HepG2 (cell line): ENCODE data around the gene ABHD18. TPM values are rescaled to one million over a fixed set of nuclear protein-coding genes. Genes with fewer than 3 reads are reported as not detected.

Source experiments
- CBX2 ChIP-seq, 2 experiments: fragments of 200-600 bp in 1 of 2; sonication (generic); formaldehyde crosslinking in 1 of 2; IDR thresholded peaks; 2 replicates each; pipeline versions ENCODE4 v1.7.0 to v1.8.1; 2018 to 2022; ENCODE audit warnings: low read depth in 2 of 2, low read length in 1 of 2, mild to moderate bottlenecking in 1 of 2, missing genetic modification reagents in 1 of 2
- DPF2 ChIP-seq: sonication (generic); formaldehyde crosslinking; IDR thresholded peaks from 2 replicates; pipeline ENCODE4 v1.4.0; 2020; ENCODE audit warnings: mild to moderate bottlenecking, low read depth, missing genetic modification reagents, borderline replicate concordance
- GFI1 ChIP-seq: sonication (generic); formaldehyde crosslinking; IDR thresholded peaks from 2 replicates; pipeline ENCODE4 v1.5.0; 2020; ENCODE audit warnings: missing genetic modification reagents, mild to moderate bottlenecking, borderline replicate concordance
- HIVEP1 ChIP-seq: sonication (generic); formaldehyde crosslinking; IDR thresholded peaks from 2 replicates; pipeline ENCODE4 v1.4.0; 2020; ENCODE audit warnings: mild to moderate bottlenecking, missing genetic modification reagents
- HNRNPUL1 ChIP-seq: fragments of 200-400 bp; formaldehyde crosslinking; IDR thresholded peaks from 2 replicates; pipeline ENCODE4 v1.6.1; 2017; ENCODE audit warnings: low read depth, mild to moderate bottlenecking, low read length, moderate library complexity
- ISX ChIP-seq: sonication (generic); formaldehyde crosslinking; conservative IDR thresholded peaks from 2 replicates; pipeline ENCODE4 v1.5.0; 2020; ENCODE audit warnings: missing genetic modification reagents
- KLF9 ChIP-seq: IDR thresholded peaks from 2 replicates; pipeline ENCODE4 v1.6.1; 2016; ENCODE audit warnings: low read depth
- MIXL1 ChIP-seq: IDR thresholded peaks from 2 replicates; pipeline ENCODE4 v1.6.1; 2016
- POLR2A ChIP-seq, 2 experiments: IDR thresholded peaks; 2 replicates each; pipeline ENCODE4 v1.6.1; 2011; ENCODE audit warnings: low read depth in 2 of 2, low read length in 2 of 2, mild to moderate bottlenecking in 1 of 2, moderate library complexity in 1 of 2; ENCODE audit not compliant: insufficient read depth in 1 of 2
- SIN3A ChIP-seq: IDR thresholded peaks from 2 replicates; pipeline ENCODE4 v1.6.1; 2011; ENCODE audit warnings: low read depth, mild to moderate bottlenecking, control low read depth, low read length, borderline replicate concordance
- SNAPC2 ChIP-seq: sonication (generic); formaldehyde crosslinking; IDR thresholded peaks from 2 replicates; pipeline ENCODE4 v1.8.1; 2022; ENCODE audit warnings: mild to moderate bottlenecking, missing genetic modification reagents
- YEATS4 ChIP-seq: sonication (generic); formaldehyde crosslinking; IDR thresholded peaks from 2 replicates; pipeline ENCODE4 v1.4.0; 2020; ENCODE audit warnings: missing genetic modification reagents, borderline replicate concordance
- ZNF101 ChIP-seq: sonication (generic); formaldehyde crosslinking; IDR thresholded peaks from 2 replicates; pipeline ENCODE4 v1.4.0; 2020; ENCODE audit warnings: mild to moderate bottlenecking, low read depth, missing genetic modification reagents, borderline replicate concordance
- ZNF550 ChIP-seq: sonication (generic); formaldehyde crosslinking; IDR thresholded peaks from 2 replicates; pipeline ENCODE4 v1.4.0; 2020; ENCODE audit warnings: mild to moderate bottlenecking, missing genetic modification reagents, borderline replicate concordance
- ZNF562 ChIP-seq: sonication (generic); formaldehyde crosslinking; IDR thresholded peaks from 2 replicates; pipeline ENCODE4 v1.8.0; 2022; ENCODE audit warnings: missing genetic modification reagents, borderline replicate concordance
- ZNF749 ChIP-seq: sonication (generic); formaldehyde crosslinking; IDR thresholded peaks from 2 replicates; pipeline ENCODE4 v1.8.0; 2022; ENCODE audit warnings: mild to moderate bottlenecking, missing genetic modification reagents, moderate library complexity, borderline replicate concordance
- ZSCAN12 ChIP-seq: sonication (generic); formaldehyde crosslinking; IDR thresholded peaks from 2 replicates; pipeline ENCODE4 v1.9.0; 2021; ENCODE audit warnings: mild to moderate bottlenecking, missing genetic modification reagents
- ZSCAN29 ChIP-seq: sonication (generic); formaldehyde crosslinking; conservative IDR thresholded peaks from 2 replicates; pipeline ENCODE4 v1.4.0; 2020; ENCODE audit warnings: mild to moderate bottlenecking, missing genetic modification reagents
- polyA plus RNA-seq, 8 experiments: library from polyadenylated mRNA; depleted of rRNA in 3 of 8; stranded (reverse) in 7 of 8; unstranded in 1 of 8; fragments of >200 nt; fragmentation: Illumina TruSeq in 4 of 8; extraction: Trizol in 4 of 8; gene quantifications; 2 replicates each; pipeline versions ENCODE4 v1.2.1 to v1.2.3, GENCODE V29; 2011 to 2016; ENCODE audit warnings: low read depth in 4 of 8, missing spikeins in 1 of 8, mixed read lengths in 1 of 8; ENCODE audit not compliant: insufficient read depth in 1 of 8
- total RNA-seq, 5 experiments: library from RNA; depleted of rRNA; stranded (reverse); fragments of >200 nt; fragmentation: Illumina TruSeq; extraction: Trizol; gene quantifications; 2 replicates each; pipeline ENCODE4 v1.2.3, GENCODE V29; 2016; ENCODE audit warnings: low read depth in 1 of 5
- TF ChIP-seq, protein P1 (sequence below): sonication (generic); formaldehyde crosslinking; IDR thresholded peaks from 2 replicates; pipeline ENCODE4 v1.5.1; 2020; ENCODE audit warnings: mild to moderate bottlenecking, missing genetic modification reagents, borderline replicate concordance
- TF ChIP-seq, protein P2 (sequence below): sonication (generic); formaldehyde crosslinking; conservative IDR thresholded peaks from 2 replicates; pipeline ENCODE4 v1.8.0; 2022; ENCODE audit warnings: low read depth, missing genetic modification reagents
- TF ChIP-seq, protein P3 (sequence below): IDR thresholded peaks from 2 replicates; pipeline ENCODE4 v1.6.1; 2016; ENCODE audit warnings: mild to moderate bottlenecking, missing biosample characterization, missing genetic modification reagents
- TF ChIP-seq, protein P4 (sequence below): sonication (generic); formaldehyde crosslinking; IDR thresholded peaks from 2 replicates; pipeline ENCODE4 v1.4.0; 2020; ENCODE audit warnings: mild to moderate bottlenecking, missing genetic modification reagents

The ABHD18 gene
- total and polyA plus RNA-seq, 2 of the 13 experiments (the other 11 are each of a cell fraction or from before 2014, with no cell fraction given): 5.5 to 16.3 TPM

DNA sequence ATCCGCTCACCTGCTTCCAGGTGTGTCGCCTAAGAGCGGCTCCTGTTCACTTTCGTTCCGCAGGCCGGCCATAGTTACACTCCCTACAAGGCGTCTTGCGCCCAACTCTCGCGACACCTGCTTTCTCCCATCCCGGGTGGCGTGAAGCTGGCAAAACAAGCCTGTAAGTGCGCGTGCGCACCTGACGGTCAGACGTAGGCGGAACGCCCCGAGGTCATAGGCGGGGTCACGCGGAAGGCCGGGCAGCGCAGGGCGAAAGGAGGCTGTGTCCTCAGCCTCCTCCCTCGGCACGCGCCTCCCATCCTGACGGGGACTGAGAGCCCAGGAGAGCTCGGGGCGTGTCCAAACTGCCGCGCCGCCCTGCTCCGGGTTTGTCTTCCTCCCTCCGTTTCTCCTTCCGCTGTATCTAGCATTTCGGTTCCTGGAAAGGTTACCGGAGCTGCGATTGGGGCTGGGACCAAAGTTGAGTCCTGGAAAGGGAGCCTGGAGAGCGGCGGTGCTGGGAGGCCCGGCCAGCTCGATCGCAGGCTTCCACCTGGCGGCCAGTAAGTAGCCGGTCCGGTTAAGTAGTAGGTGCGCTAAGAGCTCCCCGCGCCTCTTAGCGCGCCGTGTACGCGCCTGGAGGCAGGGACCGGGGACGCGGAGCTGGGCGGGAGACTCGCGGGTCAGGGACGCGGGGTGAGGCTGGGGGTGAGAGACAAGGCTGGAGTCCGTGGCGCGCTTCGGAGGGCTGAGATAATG lies at the start of gene ABHD18, which contains the start of gene MFSD8 (continued):
- TF ChIP-seq, protein P1, sequence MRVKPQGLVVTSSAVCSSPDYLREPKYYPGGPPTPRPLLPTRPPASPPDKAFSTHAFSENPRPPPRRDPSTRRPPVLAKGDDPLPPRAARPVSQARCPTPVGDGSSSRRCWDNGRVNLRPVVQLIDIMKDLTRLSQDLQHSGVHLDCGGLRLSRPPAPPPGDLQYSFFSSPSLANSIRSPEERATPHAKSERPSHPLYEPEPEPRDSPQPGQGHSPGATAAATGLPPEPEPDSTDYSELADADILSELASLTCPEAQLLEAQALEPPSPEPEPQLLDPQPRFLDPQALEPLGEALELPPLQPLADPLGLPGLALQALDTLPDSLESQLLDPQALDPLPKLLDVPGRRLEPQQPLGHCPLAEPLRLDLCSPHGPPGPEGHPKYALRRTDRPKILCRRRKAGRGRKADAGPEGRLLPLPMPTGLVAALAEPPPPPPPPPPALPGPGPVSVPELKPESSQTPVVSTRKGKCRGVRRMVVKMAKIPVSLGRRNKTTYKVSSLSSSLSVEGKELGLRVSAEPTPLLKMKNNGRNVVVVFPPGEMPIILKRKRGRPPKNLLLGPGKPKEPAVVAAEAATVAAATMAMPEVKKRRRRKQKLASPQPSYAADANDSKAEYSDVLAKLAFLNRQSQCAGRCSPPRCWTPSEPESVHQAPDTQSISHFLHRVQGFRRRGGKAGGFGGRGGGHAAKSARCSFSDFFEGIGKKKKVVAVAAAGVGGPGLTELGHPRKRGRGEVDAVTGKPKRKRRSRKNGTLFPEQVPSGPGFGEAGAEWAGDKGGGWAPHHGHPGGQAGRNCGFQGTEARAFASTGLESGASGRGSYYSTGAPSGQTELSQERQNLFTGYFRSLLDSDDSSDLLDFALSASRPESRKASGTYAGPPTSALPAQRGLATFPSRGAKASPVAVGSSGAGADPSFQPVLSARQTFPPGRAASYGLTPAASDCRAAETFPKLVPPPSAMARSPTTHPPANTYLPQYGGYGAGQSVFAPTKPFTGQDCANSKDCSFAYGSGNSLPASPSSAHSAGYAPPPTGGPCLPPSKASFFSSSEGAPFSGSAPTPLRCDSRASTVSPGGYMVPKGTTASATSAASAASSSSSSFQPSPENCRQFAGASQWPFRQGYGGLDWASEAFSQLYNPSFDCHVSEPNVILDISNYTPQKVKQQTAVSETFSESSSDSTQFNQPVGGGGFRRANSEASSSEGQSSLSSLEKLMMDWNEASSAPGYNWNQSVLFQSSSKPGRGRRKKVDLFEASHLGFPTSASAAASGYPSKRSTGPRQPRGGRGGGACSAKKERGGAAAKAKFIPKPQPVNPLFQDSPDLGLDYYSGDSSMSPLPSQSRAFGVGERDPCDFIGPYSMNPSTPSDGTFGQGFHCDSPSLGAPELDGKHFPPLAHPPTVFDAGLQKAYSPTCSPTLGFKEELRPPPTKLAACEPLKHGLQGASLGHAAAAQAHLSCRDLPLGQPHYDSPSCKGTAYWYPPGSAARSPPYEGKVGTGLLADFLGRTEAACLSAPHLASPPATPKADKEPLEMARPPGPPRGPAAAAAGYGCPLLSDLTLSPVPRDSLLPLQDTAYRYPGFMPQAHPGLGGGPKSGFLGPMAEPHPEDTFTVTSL: no peak
- peak; percentile 78; the same call in 1 of the 2 replicates for TF ChIP-seq YEATS4 (CRISPR knock-in tag)
- peak; percentile 52 for TF ChIP-seq SIN3A
- peak; percentile 85 for TF ChIP-seq HIVEP1 (CRISPR knock-in tag)
- TF ChIP-seq, protein P2, sequence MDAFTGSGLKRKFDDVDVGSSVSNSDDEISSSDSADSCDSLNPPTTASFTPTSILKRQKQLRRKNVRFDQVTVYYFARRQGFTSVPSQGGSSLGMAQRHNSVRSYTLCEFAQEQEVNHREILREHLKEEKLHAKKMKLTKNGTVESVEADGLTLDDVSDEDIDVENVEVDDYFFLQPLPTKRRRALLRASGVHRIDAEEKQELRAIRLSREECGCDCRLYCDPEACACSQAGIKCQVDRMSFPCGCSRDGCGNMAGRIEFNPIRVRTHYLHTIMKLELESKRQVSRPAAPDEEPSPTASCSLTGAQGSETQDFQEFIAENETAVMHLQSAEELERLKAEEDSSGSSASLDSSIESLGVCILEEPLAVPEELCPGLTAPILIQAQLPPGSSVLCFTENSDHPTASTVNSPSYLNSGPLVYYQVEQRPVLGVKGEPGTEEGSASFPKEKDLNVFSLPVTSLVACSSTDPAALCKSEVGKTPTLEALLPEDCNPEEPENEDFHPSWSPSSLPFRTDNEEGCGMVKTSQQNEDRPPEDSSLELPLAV (CRISPR knock-in tag): no peak
- TF ChIP-seq MIXL1 (CRISPR knock-in tag): peak; percentile 60; the same call in 1 of the 2 replicates
- TF ChIP-seq POLR2A (IDR thresholded peaks at IDR 0.05; ENCODE audit: insufficient read depth in 1 of 2, low read depth in 2 of 2, low read length in 2 of 2): peak; percentile 81 to 86
- TF ChIP-seq, protein P3, sequence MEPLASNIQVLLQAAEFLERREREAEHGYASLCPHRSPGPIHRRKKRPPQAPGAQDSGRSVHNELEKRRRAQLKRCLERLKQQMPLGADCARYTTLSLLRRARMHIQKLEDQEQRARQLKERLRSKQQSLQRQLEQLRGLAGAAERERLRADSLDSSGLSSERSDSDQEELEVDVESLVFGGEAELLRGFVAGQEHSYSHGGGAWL (CRISPR knock-in tag): no peak
- no peak for TF ChIP-seq CBX2 (IDR thresholded peaks at IDR 0.05; ENCODE audit: low read depth, low read length)
- peak; percentile 54; the same call in 1 of the 2 replicates for TF ChIP-seq CBX2 (CRISPR knock-in tag; IDR thresholded peaks at IDR 0.05; ENCODE audit: low read depth)
- no peak for TF ChIP-seq ISX (CRISPR knock-in tag)
- peak; percentile 68; the same call in 1 of the 2 replicates for TF ChIP-seq ZNF749 (CRISPR knock-in tag)
- TF ChIP-seq GFI1 (CRISPR knock-in tag): no peak
- TF ChIP-seq ZNF101: no peak
- TF ChIP-seq ZNF562 (CRISPR knock-in tag): no peak
- no peak for TF ChIP-seq ZNF550 (CRISPR knock-in tag)
- TF ChIP-seq, protein P4, sequence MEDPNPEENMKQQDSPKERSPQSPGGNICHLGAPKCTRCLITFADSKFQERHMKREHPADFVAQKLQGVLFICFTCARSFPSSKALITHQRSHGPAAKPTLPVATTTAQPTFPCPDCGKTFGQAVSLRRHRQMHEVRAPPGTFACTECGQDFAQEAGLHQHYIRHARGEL: no peak; the same call in 1 of the 2 replicates
- TF ChIP-seq ZSCAN12: no peak
- no peak; the same call in 1 of the 2 replicates for TF ChIP-seq ZSCAN29 (CRISPR knock-in tag)
- TF ChIP-seq SNAPC2 (CRISPR knock-in tag): no peak
- TF ChIP-seq DPF2 (CRISPR knock-in tag): no peak
- TF ChIP-seq KLF9 (CRISPR knock-in tag): no peak; the same call in 1 of the 2 replicates
- TF ChIP-seq HNRNPUL1: no peak
